Activated T-helper 1 cell treated with anti-CD3 and anti-CD28 coated beads, Interleukin-12 subunit alpha, Interleukin-12 subunit beta, Interleukin-2, Interleukin-4 antibody, amounts not matched to agents 30 ng/mL and 10 ng/mL and 1 ng/mL, durations not matched to agents 14 hours and 24 hours and 36 hours (primary cell): ENCODE results near the gene FRMPD2. TPM values are rescaled to one million over a fixed set of nuclear protein-coding genes. Genes with fewer than 3 reads are reported as not detected.
"Not testable (repeated sequence)": the region's sequence is repeated elsewhere in the genome, so short reads cannot be mapped to it uniquely, and the experiment has no call there.

Source experiments
- DNase-seq: peaks from one replicate; pipeline ENCODE4 v3.0.0; 2021; ENCODE audit warnings: low spot score
- H3K27ac Mint-ChIP-seq: one replicate; pipeline ENCODE4 v1.8.0; 2021; ENCODE audit warnings: mild to moderate bottlenecking, mixed read lengths
- H3K27me3 Mint-ChIP-seq: one replicate; pipeline ENCODE4 v1.8.0; 2022; ENCODE audit warnings: mild to moderate bottlenecking, moderate library complexity, mixed read lengths; ENCODE audit not compliant: insufficient read depth
- H3K36me3 Mint-ChIP-seq: one replicate; pipeline ENCODE4 v1.8.0; 2021; ENCODE audit warnings: low read depth, mixed read lengths
- H3K4me1 Mint-ChIP-seq: one replicate; pipeline ENCODE4 v1.8.0; 2021; ENCODE audit warnings: low read depth, mixed read lengths
- H3K4me3 Mint-ChIP-seq: one replicate; pipeline ENCODE4 v1.8.0; 2021; ENCODE audit warnings: mild to moderate bottlenecking, moderate library complexity, mixed read lengths
- H3K9me3 Mint-ChIP-seq: one replicate; pipeline ENCODE4 v1.8.0; 2021; ENCODE audit warnings: mixed read lengths
- intact Hi-C: fragments of 100-400 bp; cut with micrococcal nuclease; formaldehyde crosslinking; loops from one replicate; pipeline ENCODE4 v1.15.1; 2024
- total RNA-seq: library from RNA; stranded (reverse); gene quantifications from 2 replicates; pipeline ENCODE4 v1.2.3, GENCODE V29; 2022

Gene FRMPD2
- total RNA-seq, 1 donor from 2014 or later: not detected

DNA sequence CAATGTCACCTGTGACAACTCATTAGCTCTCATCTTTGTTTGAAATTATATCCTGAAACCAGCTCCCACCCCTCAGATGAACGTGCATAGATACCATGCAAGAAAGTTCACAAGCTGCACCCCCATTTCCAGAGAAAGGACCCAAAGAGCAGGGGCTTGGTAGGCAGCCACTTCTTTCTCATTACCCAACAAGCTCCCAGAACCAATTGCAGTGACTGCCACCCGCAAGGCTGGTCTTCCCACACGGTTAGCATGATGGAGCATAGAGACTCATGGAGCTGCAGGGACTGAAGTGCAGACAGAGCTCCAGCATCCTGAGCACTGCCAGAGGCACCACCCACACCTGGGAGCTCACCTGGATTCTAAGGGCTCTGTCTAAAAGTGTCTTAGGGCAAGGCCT, 28.5 kb downstream of the FRMPD2 start:
- Mint-ChIP-seq H3K27ac (no peak overlapping the region), H3K4me3 (no peak overlapping the region), H3K36me3 (no peaks in the 10 kb centered on the region), H3K27me3 (no peaks in the 10 kb centered on the region), H3K9me3 (no peaks in the 10 kb centered on the region), H3K4me1 (no peaks in the 10 kb centered on the region)
- DNase-seq: no peak
- intact Hi-C loops: no loop called here

DNA sequence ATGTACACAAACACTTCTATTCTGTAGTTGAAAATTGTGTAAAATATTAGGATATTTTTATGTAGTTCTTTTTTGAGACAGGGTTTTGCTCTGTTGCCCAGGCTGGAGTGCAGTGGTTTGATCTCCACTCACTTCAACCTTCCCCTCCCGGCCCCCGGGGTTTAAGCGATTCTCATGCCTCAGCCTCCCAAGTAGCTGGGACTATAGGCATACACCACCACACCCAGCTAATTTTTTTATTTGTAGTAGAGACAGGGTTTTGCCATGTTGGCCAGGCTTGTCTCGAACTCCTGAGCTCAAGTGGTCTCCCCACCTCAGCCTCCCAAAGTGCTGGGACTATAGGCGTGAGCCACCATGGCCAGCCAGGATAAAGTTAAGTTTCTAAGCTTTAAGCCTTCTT, 30.6 kb downstream of the FRMPD2 start:
- H3K27ac Mint-ChIP-seq, H3K9me3 Mint-ChIP-seq, intact Hi-C loops, H3K4me3 Mint-ChIP-seq, H3K36me3 Mint-ChIP-seq, H3K4me1 Mint-ChIP-seq, DNase-seq, H3K27me3 Mint-ChIP-seq: not testable (repeated sequence)

GRCh38 chr10:48243487-48243886, 31.0 kb downstream of the FRMPD2 start:
- DNase-seq: no peak
- intact Hi-C loops: no loop called here
- Mint-ChIP-seq H3K36me3 (no peaks in the 10 kb centered on the region), H3K9me3 (no peaks in the 10 kb centered on the region), H3K27me3 (peaks cover 5% of the 10 kb centered on the region), H3K27ac (no peak overlapping the region), H3K4me1 (no peaks in the 10 kb centered on the region), H3K4me3 (no peak overlapping the region)

- Mint-ChIP-seq H3K36me3 (no peaks in the 10 kb centered on the region), H3K4me1 (no peaks in the 10 kb centered on the region), H3K9me3 (no peaks in the 10 kb centered on the region), H3K27me3 (peaks cover 7% of the 10 kb centered on the region), H3K27ac (no peak overlapping the region), H3K4me3 (no peak overlapping the region)
- no peak for DNase-seq
- intact Hi-C loops: no loop called here
Measured at GRCh38 chr10:48242171-48242904, 32.2 kb downstream of the FRMPD2 start.

DNA sequence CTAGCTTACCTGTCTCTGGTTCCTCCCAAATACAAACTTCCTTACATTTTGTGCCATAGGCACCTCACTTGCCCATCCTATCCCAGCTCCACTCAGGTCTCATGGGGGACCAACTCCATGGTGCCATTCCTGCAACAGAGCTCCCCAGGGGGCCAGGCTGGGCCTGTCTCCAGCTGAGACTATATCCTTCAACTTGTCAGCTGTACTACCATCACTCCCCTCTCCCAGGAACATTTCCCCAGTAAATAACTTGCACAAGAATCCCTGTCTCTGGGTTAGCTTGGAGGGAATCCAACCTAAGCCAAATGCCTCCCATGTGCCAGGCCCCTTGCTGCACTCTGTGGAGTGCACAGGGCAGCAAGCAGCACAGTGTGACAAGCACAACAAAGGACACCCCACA, 33.2 kb downstream of the FRMPD2 start:
- no peak for DNase-seq
- H3K36me3 Mint-ChIP-seq: no peaks in the 10 kb centered on the region
- H3K27me3 Mint-ChIP-seq: peaks cover 7% of the 10 kb centered on the region
- no peaks in the 10 kb centered on the region for H3K9me3 Mint-ChIP-seq
- intact Hi-C loops: no loop called here
- no peak overlapping the region for H3K27ac Mint-ChIP-seq
- H3K4me3 Mint-ChIP-seq: no peak overlapping the region
- no peaks in the 10 kb centered on the region for H3K4me1 Mint-ChIP-seq

DNA sequence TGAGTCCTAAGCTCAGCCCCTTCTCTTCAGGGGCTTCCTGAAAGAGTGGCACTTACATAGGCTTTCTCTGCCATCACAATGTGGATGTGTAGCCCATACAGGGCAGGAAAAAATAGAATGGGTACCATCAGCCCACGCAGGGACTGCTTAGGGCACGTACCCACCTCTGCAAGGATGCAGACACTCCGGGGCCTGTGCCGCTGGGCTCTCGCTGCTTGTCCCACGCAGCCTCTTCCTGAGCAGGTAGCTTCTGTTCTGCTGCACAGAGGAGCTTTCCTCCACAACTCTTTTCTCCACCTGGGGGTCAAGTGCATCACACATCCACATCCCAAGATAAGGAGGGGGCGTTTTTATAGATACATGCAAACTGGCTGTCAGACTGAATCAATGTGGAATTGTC, 34.3 kb downstream of the FRMPD2 start:
- no peaks in the 10 kb centered on the region for H3K4me1 Mint-ChIP-seq
- no peak overlapping the region for H3K27ac Mint-ChIP-seq
- no peak for DNase-seq
- no peaks in the 10 kb centered on the region for H3K9me3 Mint-ChIP-seq
- peaks cover 7% of the 10 kb centered on the region for H3K27me3 Mint-ChIP-seq
- intact Hi-C loops: no loop called here
- H3K4me3 Mint-ChIP-seq: no peak overlapping the region
- H3K36me3 Mint-ChIP-seq: no peaks in the 10 kb centered on the region

DNA sequence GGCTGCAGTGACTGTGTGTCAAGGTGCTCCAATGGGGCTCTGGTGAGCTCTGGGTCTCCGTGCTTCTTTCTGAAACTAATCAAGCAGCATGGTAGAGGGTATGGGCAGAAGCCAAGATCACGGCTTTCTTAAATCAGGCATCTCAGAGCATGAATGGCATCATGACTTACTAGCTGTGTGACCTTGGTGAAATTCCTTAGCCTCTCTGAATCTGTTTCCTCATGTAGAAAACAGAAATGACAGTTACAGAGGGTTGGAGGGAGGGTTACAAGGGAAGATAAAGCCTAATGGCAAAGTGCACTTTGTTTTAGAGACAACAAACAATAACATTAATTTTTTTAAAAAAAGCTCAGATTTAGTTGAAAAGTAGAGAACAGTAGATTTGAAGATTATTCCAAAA, 34.9 kb downstream of the FRMPD2 start:
- Mint-ChIP-seq H3K27ac (no peak overlapping the region), H3K9me3 (no peaks in the 10 kb centered on the region), H3K4me3 (no peak overlapping the region), H3K27me3 (peaks cover 7% of the 10 kb centered on the region), H3K4me1 (no peaks in the 10 kb centered on the region), H3K36me3 (no peaks in the 10 kb centered on the region)
- intact Hi-C loops: no loop called here
- no peak for DNase-seq

GRCh38 chr10:48238826-48239520, 35.5 kb downstream of the FRMPD2 start:
- DNase-seq: no peak
- no peak overlapping the region for H3K4me3 Mint-ChIP-seq
- intact Hi-C loops: no loop called here

DNA sequence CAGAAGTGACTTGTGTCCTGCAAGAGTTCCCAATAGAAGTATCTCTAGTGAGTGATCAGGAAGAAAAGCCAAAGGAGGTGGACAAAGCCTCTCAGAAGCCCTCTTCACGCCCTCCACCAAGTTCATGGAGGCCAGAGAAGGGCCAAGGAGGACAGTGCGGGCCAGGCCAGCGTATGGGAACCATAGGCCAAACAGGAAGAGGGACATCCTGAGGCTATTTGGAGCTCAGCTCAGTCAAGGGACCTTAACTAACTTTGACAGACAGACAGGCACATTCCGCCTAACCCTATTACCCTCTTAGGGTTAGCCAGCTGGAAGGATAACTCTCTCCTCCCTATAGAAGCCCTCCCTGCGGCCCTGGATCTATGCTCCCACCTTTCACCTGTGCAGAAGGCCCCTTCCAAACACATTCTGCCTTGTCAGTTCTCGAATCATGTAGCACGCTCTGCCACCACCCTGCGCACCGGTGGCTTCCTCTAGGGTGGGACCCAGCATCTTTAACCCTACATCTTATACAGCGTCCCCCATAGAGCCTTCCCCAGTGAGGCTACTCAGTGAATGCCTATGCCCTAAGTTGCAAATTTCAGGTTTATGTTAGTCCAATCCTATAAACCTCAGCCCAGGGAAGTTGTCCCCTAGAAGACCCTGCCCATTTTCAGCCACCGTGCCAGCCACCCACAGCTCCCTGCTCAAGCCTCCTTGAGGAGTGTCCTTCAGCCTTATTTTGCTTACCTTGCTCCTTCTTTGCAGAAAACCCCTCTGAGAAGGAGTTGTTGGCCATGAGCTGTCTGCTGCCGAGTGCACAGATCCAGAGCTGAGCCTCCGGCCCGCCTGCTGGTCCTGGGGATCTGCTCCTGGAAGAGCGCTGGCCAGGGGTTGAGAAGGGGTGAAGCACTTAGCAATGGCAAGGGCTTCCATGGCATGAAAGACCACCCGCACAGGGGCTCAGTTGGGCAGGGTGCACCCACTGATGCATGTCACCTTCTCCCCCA, 36.9 kb downstream of the FRMPD2 start:
- Mint-ChIP-seq H3K4me1 (no peaks in the 10 kb centered on the region), H3K9me3 (no peaks in the 10 kb centered on the region), H3K27ac (no peak overlapping the region), H3K36me3 (no peaks in the 10 kb centered on the region), H3K27me3 (peaks cover 7% of the 10 kb centered on the region), H3K4me3 (no peak overlapping the region)
- DNase-seq: no peak
- intact Hi-C loops: no loop called here

More at GRCh38 chr10:48238826-48239520, 35.5 kb downstream of the FRMPD2 start:
- H3K27ac Mint-ChIP-seq: no peak overlapping the region
- H3K4me1 Mint-ChIP-seq: no peaks in the 10 kb centered on the region
- no peaks in the 10 kb centered on the region for H3K9me3 Mint-ChIP-seq
- no peaks in the 10 kb centered on the region for H3K36me3 Mint-ChIP-seq
- H3K27me3 Mint-ChIP-seq: peaks cover 7% of the 10 kb centered on the region

GRCh38 chr10:48236199-48236621, 38.3 kb downstream of the FRMPD2 start:
- Mint-ChIP-seq H3K27me3 (peaks cover 7% of the 10 kb centered on the region), H3K4me1 (no peaks in the 10 kb centered on the region), H3K27ac (no peak overlapping the region), H3K9me3 (no peaks in the 10 kb centered on the region), H3K4me3 (no peak overlapping the region), H3K36me3 (no peaks in the 10 kb centered on the region)
- no peak for DNase-seq
- intact Hi-C loops: no loop called here

DNA sequence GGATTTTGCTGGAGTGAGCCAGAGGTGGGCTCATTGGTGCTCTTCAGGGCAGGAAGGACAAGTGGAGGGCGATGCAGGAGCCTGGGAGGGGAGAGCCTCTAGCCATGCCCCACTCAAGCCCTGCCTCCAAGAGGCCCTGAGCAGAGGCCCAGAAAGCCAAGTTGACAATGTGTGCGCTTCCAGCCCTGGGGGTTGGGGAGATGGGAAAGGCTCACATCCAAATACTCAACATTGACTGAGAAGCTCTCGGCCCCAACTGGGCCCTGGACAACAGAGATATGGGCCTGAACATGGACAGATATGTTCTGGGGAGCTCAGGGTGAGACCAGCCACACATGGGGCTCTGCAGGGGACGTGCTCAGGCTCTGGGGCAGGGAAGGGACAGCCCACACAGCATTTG, 39.0 kb downstream of the FRMPD2 start:
- no peak for DNase-seq
- intact Hi-C loops: no loop called here
- Mint-ChIP-seq H3K27ac (no peak overlapping the region), H3K36me3 (no peaks in the 10 kb centered on the region), H3K4me1 (no peaks in the 10 kb centered on the region), H3K27me3 (peaks cover 7% of the 10 kb centered on the region), H3K9me3 (no peaks in the 10 kb centered on the region), H3K4me3 (no peak overlapping the region)

GRCh38 chr10:48234787-48235186, 39.7 kb downstream of the FRMPD2 start:
- Mint-ChIP-seq H3K27me3 (peaks cover 6% of the 10 kb centered on the region), H3K9me3 (no peaks in the 10 kb centered on the region), H3K27ac (no peak overlapping the region), H3K36me3 (no peaks in the 10 kb centered on the region), H3K4me1 (no peaks in the 10 kb centered on the region), H3K4me3 (no peak overlapping the region)
- intact Hi-C loops: no loop called here
- no peak for DNase-seq

DNA sequence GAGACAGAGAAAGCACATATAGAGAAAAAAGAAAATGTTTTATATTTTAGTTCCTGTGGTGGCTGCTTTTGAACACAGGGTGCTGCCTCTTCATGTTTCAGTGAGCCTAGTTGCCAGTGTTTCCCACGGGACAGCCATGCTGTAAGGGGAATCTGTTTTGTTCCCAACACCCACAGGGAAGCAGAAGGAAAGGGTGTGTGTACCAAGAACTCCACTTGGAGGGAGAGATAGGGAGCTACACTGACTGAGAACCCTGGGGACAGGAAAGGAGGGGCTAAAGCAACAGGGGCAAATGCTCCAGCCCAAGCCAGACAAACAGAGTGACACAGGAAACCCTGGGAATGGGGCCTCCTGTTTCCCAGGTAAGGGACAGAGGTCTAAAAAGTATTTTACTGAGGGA, 40.2 kb downstream of the FRMPD2 start:
- H3K4me3 Mint-ChIP-seq: no peak overlapping the region
- H3K4me1 Mint-ChIP-seq: no peaks in the 10 kb centered on the region
- no peak overlapping the region for H3K27ac Mint-ChIP-seq
- no peaks in the 10 kb centered on the region for H3K36me3 Mint-ChIP-seq
- intact Hi-C loops: no loop called here
- H3K27me3 Mint-ChIP-seq: peaks cover 9% of the 10 kb centered on the region
- no peaks in the 10 kb centered on the region for H3K9me3 Mint-ChIP-seq
- no peak for DNase-seq
